Hematopoietic multipotent progenitor cell treated with erythropoietin and hydrocortisone succinate and interleukin-3 and kit ligand, for 6 days (in vitro differentiated cells): Measurements from ENCODE around the gene RUBCNL.
"Not testable (repeated sequence)": the region's sequence is repeated elsewhere in the genome, so short reads cannot be mapped to it uniquely, and the experiment has no call there.

Source experiments
- DNase-seq: peaks from one replicate; pipeline ENCODE4 v3.0.0-alpha.2; 2015

The RUBCNL gene

GRCh38 chr13:46372938-46373337, 14.1 kb downstream of the RUBCNL start:
- not testable (repeated sequence) for DNase-seq

GRCh38 chr13:46372071-46372470, 15.0 kb downstream of the RUBCNL start:
- no peak for DNase-seq

- DNase-seq = no peak
Measured at GRCh38 chr13:46369506-46370277, 17.4 kb downstream of the RUBCNL start.

- no peak for DNase-seq
Measured at GRCh38 chr13:46367617-46368327, 19.3 kb downstream of the RUBCNL start.

- no peak for DNase-seq
Measured at GRCh38 chr13:46361276-46361934, 25.6 kb downstream of the RUBCNL start.

- no peak for DNase-seq
Measured at GRCh38 chr13:46360604-46361003, 26.4 kb downstream of the RUBCNL start.

GRCh38 chr13:46359714-46360113, 27.3 kb downstream of the RUBCNL start:
- no peak for DNase-seq

GRCh38 chr13:46355901-46356590, 31.0 kb downstream of the RUBCNL start:
- no peak for DNase-seq

GRCh38 chr13:46355088-46355468, 32.0 kb downstream of the RUBCNL start:
- no peak for DNase-seq

GRCh38 chr13:46354156-46355087, 32.6 kb downstream of the RUBCNL start:
- DNase-seq = peak; percentile 37

- no peak for DNase-seq
Measured at GRCh38 chr13:46352805-46353204, 34.2 kb downstream of the RUBCNL start.

- no peak for DNase-seq
Measured at GRCh38 chr13:46350003-46350402, 37.0 kb downstream of the RUBCNL start.

- DNase-seq = no peak
Measured at GRCh38 chr13:46348961-46349360, 38.1 kb downstream of the RUBCNL start.

GRCh38 chr13:46347277-46347676, 39.8 kb downstream of the RUBCNL start:
- DNase-seq = no peak

- DNase-seq = no peak
Measured at GRCh38 chr13:46345866-46346265, 41.2 kb downstream of the RUBCNL start.

- no peak for DNase-seq
Measured at GRCh38 chr13:46345398-46345797, 41.7 kb downstream of the RUBCNL start.

GRCh38 chr13:46343279-46343994, 43.6 kb downstream of the RUBCNL start:
- peak; percentile 92 for DNase-seq

- peak; percentile 37 for DNase-seq
Measured at GRCh38 chr13:46342538-46342937, 44.5 kb downstream of the RUBCNL start.

GRCh38 chr13:46341112-46341711, 45.8 kb downstream of the RUBCNL start:
- no peak for DNase-seq

- DNase-seq = no peak
Measured at GRCh38 chr13:46340631-46341111, 46.4 kb downstream of the RUBCNL start.

- no peak for DNase-seq
Measured at GRCh38 chr13:46340011-46340410, 47.0 kb downstream of the RUBCNL start.
